GM19239 (cell line): Measurements from ENCODE around the gene LSR.

Source experiments
- DNase-seq: peaks from one replicate; pipeline ENCODE4 v3.0.0; 2011; ENCODE audit warnings: low spot score; ENCODE audit not compliant: insufficient read length
- FAIRE-seq: peaks from 2 replicates; lab custom pipeline; 2011; peaks lifted over from hg19 to GRCh38; lab: Jason Lieb, UNC

The LSR gene

GRCh38 chr19:35296644-35297514 is 48.1 kb downstream of the LSR start:
- no peak for DNase-seq
- peak; percentile 74 for FAIRE-seq

GRCh38 chr19:35297515-35297848 is 48.7 kb downstream of the LSR start:
- FAIRE-seq = no peak
- DNase-seq = no peak

- DNase-seq = no peak
These were observed 49.1 kb downstream of the LSR start for GRCh38 chr19:35297922-35298321.

GRCh38 chr19:35298561-35298972 is 49.8 kb downstream of the LSR start:
- DNase-seq (no peak), FAIRE-seq (no peak)

More at GRCh38 chr19:35297922-35298321, 49.1 kb downstream of the LSR start:
- no peak for FAIRE-seq

- no peak for DNase-seq
- no peak for FAIRE-seq
These were observed 50.9 kb downstream of the LSR start for GRCh38 chr19:35299523-35300338.

GRCh38 chr19:35300339-35300649 is 51.5 kb downstream of the LSR start:
- DNase-seq (no peak), FAIRE-seq (no peak)

GRCh38 chr19:35301961-35302360 is 53.2 kb downstream of the LSR start:
- no peak for DNase-seq
- no peak for FAIRE-seq

GRCh38 chr19:35302446-35302845 is 53.6 kb downstream of the LSR start:
- FAIRE-seq = no peak
- no peak for DNase-seq

- no peak for DNase-seq
- no peak for FAIRE-seq
These were observed 54.6 kb downstream of the LSR start for GRCh38 chr19:35303357-35303915.

- FAIRE-seq = no peak
- DNase-seq = no peak
These were observed 55.2 kb downstream of the LSR start for GRCh38 chr19:35304036-35304435.

GRCh38 chr19:35305181-35305580 is 56.4 kb downstream of the LSR start:
- DNase-seq (no peak), FAIRE-seq (no peak)

- FAIRE-seq = peak; percentile 83
- DNase-seq = peak; percentile 59
These were observed 57.9 kb downstream of the LSR start for GRCh38 chr19:35306473-35307246.

GRCh38 chr19:35307931-35308330 is 59.1 kb downstream of the LSR start:
- no peak for FAIRE-seq

GRCh38 chr19:35308910-35309309 is 60.1 kb downstream of the LSR start:
- FAIRE-seq (no peak), DNase-seq (no peak)

More at GRCh38 chr19:35307931-35308330, 59.1 kb downstream of the LSR start:
- DNase-seq = no peak

- DNase-seq (no peak), FAIRE-seq (no peak)
These were observed 60.9 kb downstream of the LSR start for GRCh38 chr19:35309481-35310279.

- DNase-seq (no peak), FAIRE-seq (no peak)
These were observed 61.5 kb downstream of the LSR start for GRCh38 chr19:35310331-35310730.

GRCh38 chr19:35310811-35311465 is 62.1 kb downstream of the LSR start:
- FAIRE-seq = no peak
- no peak for DNase-seq

GRCh38 chr19:35311901-35312665 is 63.3 kb downstream of the LSR start:
- FAIRE-seq (no peak), DNase-seq (no peak)
